ENCODE data around the gene SHISAL1.

The SHISAL1 gene

DNA sequence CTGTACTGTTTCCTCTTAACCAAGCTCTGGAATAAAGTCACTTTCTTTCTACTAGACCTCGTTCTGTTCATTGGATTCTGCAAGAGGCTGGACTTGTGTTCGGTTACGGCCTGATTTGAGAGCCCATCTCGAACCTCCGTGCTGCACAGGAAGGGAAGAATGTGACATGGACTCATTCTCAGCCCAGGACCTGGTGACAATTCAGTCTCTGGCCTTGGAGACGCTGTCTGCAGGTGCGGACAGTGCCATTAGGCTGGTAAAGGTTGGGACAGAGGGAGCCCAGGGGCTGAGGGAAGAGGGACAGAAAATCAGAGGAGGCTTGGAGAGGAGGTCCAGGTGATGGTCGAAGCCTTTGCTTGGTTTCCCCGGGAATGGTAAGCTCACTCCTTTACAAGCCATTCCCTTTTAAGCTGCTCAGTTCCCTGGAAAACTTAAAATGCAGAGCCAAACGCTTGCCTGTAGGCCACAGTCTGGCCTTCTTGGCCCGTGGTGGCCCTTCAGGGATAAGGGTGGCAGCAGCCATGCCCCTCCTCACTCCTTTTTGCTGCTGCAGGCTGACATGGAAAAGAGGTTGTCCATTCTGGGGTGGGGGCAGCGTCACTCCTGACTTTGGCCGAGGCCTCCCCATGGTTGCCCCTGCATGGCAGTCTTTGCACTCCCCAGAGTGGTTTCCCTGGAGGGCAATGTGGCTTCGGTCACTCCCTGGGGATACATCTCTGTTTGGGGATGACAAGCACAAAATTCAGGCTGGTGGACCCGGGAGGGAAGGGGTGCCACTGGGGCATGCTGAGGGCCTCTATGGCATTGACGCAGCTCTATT lies 52.3 kb downstream of the SHISAL1 start:
- H3K36me3 ChIP-seq (ENCODE audit: insufficient read depth, low read length) = no peaks in the 10 kb centered on the region
- no peaks in the 10 kb centered on the region for H3K4me1 ChIP-seq (ENCODE audit: insufficient read depth, low read length)
- H3K9ac ChIP-seq (ENCODE audit: low read length) = no peak overlapping the region
- H3K27me3 ChIP-seq (ENCODE audit: control insufficient read depth in 1 of 2, insufficient read depth in 2 of 2, low read length in 2 of 2) = no peaks in the 10 kb centered on the region
- no peak overlapping the region for H3K4me3 ChIP-seq (ENCODE audit: low read depth in 1 of 2, low read length in 2 of 2)
- no peaks in the 10 kb centered on the region for H3K9me3 ChIP-seq (ENCODE audit: low read length)
- H3K27ac ChIP-seq (ENCODE audit: low read depth, low read length) = no peak overlapping the region

DNA sequence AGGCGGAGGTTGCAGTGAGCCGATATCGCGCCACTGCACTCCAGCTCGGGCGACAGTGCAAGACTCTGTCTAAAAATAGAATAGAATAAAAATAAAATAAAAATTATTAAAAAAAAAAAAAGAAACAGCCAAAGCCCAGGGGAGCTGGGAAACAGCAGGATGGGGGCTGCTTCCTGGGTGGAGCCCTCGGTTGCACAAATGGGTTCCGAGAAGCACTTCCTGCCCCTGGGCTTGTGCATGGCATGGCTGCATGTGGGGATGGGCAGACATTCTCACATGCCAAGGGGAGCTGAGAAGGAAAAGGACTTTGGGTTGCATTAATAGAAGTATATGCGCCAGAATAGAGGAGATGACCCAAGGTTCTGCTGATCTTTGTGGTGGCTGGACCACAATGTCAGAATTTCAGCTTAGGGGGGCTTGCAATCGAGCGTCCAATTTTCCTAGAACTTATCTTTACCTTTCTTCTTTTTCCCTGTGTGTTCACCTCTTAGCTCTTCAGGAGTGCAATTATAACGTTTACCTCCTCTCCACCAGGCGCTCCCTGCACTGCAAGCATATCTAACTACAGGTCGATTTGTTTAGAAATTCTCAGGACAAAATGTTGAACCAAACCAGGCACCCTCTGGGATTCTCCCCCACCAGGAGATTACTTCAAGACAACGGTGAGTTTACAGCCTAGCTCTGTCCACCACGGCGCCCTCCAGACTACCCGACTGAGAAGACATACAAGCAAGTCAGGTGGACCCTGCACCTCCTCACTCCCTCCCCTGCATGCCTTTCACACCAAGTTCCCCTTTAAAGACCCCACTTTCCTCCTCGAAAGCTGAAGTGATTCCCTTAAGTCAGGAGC lies 53.2 kb downstream of the SHISAL1 start:
- H3K36me3 ChIP-seq (ENCODE audit: insufficient read depth, low read length) = no peaks in the 10 kb centered on the region
- H3K27me3 ChIP-seq (ENCODE audit: control insufficient read depth in 1 of 2, insufficient read depth in 2 of 2, low read length in 2 of 2) = no peaks in the 10 kb centered on the region
- no peaks in the 10 kb centered on the region for H3K9me3 ChIP-seq (ENCODE audit: low read length)
- H3K9ac ChIP-seq (ENCODE audit: low read length) = no peak overlapping the region
- no peak overlapping the region for H3K4me3 ChIP-seq (ENCODE audit: low read depth in 1 of 2, low read length in 2 of 2)
- H3K4me1 ChIP-seq (ENCODE audit: insufficient read depth, low read length) = no peaks in the 10 kb centered on the region
- H3K27ac ChIP-seq (ENCODE audit: low read depth, low read length) = no peak overlapping the region

DNA sequence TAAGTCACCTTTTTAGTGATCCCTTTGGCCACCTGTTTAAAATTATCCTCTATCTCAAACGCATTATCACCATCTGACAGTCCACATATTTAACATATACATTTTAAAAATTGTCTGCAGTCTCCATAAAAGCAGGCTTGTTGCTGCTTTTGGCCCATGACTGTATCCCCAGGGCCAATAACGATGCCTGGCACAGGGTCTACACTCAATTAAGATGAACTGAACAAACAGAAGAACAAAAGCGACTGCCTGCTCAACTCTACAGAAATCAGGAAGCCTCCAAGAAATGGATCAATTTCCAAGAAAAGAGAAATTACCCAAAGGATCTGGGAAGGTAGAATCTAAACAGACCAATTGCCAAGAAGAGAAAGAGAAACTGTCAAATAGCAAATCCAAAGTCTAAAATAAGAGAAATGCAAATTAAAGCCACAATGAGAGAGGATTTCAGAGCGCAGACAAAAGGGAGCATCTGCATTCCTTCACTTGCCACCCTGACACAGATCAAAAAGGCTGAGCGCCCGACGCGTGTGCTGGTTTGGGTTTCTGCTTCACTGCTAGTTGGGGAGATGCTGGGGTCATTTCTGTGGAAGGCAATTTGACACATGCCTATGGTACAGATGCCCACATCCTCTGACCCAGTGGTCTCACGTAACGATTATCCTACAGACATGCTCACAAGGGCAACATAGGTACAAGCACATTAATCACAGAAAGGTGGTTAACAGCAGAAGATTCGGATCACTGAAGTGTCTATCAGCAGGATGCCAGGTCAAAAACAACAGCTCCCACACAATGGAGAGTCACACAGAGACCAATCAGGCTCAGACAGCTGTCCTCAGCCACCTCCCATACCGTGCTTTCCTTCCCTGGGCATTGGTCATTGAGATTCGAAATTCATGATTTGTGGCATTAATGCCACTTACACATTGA lies 55.9 kb downstream of the SHISAL1 start:
- no peak overlapping the region for H3K9ac ChIP-seq (ENCODE audit: low read length)
- no peaks in the 10 kb centered on the region for H3K36me3 ChIP-seq (ENCODE audit: insufficient read depth, low read length)
- no peaks in the 10 kb centered on the region for H3K27me3 ChIP-seq (ENCODE audit: control insufficient read depth in 1 of 2, insufficient read depth in 2 of 2, low read length in 2 of 2)
- H3K4me3 ChIP-seq (ENCODE audit: low read depth in 1 of 2, low read length in 2 of 2) = no peak overlapping the region
- H3K4me1 ChIP-seq (ENCODE audit: insufficient read depth, low read length) = no peaks in the 10 kb centered on the region
- no peak overlapping the region for H3K27ac ChIP-seq (ENCODE audit: low read depth, low read length)
- no peaks in the 10 kb centered on the region for H3K9me3 ChIP-seq (ENCODE audit: low read length)

DNA sequence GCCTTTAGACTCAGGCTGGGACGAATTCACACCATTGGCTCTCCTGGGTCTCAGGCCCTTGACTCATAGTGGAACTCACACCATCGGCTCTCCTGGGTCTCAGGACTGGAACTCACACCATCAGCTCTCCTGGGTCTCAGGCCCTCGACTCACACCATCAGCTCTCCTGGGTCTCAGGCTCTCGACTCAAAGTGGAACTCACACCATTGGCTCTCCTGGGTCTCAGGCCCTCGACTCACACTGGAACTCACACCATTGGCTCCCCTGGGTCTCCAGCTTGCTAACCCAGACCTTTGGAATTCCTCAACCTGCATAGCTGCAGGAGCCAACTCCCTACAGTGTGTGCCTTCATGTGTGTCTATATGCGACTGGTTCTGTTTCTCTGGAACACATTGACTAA lies 56.7 kb downstream of the SHISAL1 start:
- no peaks in the 10 kb centered on the region for H3K36me3 ChIP-seq (ENCODE audit: insufficient read depth, low read length)
- no peaks in the 10 kb centered on the region for H3K4me1 ChIP-seq (ENCODE audit: insufficient read depth, low read length)
- no peak overlapping the region for H3K9ac ChIP-seq (ENCODE audit: low read length)
- no peak overlapping the region for H3K4me3 ChIP-seq (ENCODE audit: low read depth in 1 of 2, low read length in 2 of 2)
- H3K27ac ChIP-seq (ENCODE audit: low read depth, low read length) = no peak overlapping the region
- no peaks in the 10 kb centered on the region for H3K9me3 ChIP-seq (ENCODE audit: low read length)
- no peaks in the 10 kb centered on the region for H3K27me3 ChIP-seq (ENCODE audit: control insufficient read depth in 1 of 2, insufficient read depth in 2 of 2, low read length in 2 of 2)

DNA sequence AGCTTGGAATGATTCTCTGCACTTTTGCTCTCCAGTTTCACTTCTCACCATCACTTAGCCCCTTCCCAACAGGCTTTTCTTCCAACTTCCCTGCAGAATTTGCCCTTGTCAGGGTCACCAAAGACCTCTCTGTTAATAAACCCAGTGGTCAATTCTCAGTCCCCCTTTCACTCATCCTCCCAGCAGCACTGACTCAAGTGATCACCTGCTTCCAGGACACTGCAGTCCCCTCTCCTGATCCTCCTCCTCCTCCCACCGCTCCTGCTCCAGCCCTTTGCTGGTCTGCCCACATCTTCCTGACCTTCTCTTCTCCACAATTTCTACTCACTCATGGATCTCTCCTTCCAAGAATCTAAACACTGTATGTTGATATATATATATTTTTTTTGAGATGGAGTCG lies 57.9 kb downstream of the SHISAL1 start:
- Histone ChIP-seq H3K9ac (ENCODE audit: low read length) (no peak overlapping the region), H3K36me3 (ENCODE audit: insufficient read depth, low read length) (no peaks in the 10 kb centered on the region), H3K27me3 (ENCODE audit: control insufficient read depth in 1 of 2, insufficient read depth in 2 of 2, low read length in 2 of 2) (no peaks in the 10 kb centered on the region), H3K4me3 (ENCODE audit: low read depth in 1 of 2, low read length in 2 of 2) (no peak overlapping the region), H3K4me1 (ENCODE audit: insufficient read depth, low read length) (no peaks in the 10 kb centered on the region), H3K9me3 (ENCODE audit: low read length) (no peaks in the 10 kb centered on the region), H3K27ac (ENCODE audit: low read depth, low read length) (no peak overlapping the region)

DNA sequence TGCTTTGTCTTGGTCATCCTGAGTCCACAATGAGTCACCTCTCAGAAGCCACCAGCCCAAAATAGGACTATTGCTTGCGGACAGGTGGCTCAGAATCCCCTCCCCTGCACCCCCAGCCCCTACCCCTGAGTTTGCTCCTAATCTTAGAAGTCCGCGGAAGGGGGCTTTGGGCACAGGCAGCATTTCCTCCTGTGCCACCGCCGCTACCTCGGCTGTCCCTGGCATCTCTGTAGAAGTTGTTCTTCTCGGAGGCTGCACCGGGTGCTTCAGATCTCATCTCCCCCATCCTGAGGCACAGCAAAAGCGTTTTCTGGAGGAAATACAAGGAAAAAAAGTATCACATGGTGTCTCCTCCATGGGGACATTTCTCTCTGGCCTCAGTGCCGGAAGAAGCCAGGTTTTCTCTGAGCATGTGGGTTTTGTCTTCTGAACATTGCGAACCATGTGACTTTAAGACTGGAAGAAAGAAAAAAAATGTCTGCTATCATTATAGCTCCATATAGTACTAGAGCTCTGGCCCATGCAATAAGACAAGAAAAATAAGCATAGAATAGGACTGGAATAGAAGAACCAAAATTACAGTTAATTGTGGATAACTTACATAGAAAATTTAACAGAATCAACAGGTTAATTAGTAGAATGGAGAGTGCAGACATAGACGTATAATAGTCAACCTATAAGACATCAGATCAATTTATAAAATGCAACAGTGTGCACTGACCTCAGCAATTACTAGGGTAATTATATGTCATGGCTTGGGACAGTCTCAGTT lies 63.2 kb downstream of the SHISAL1 start:
- Histone ChIP-seq H3K4me1 (ENCODE audit: insufficient read depth, low read length) (no peaks in the 10 kb centered on the region), H3K4me3 (ENCODE audit: low read depth in 1 of 2, low read length in 2 of 2) (no peak overlapping the region), H3K9me3 (ENCODE audit: low read length) (no peaks in the 10 kb centered on the region), H3K27me3 (ENCODE audit: control insufficient read depth in 1 of 2, insufficient read depth in 2 of 2, low read length in 2 of 2) (no peaks in the 10 kb centered on the region), H3K36me3 (ENCODE audit: insufficient read depth, low read length) (no peaks in the 10 kb centered on the region), H3K9ac (ENCODE audit: low read length) (no peak overlapping the region), H3K27ac (ENCODE audit: low read depth, low read length) (no peak overlapping the region)

DNA sequence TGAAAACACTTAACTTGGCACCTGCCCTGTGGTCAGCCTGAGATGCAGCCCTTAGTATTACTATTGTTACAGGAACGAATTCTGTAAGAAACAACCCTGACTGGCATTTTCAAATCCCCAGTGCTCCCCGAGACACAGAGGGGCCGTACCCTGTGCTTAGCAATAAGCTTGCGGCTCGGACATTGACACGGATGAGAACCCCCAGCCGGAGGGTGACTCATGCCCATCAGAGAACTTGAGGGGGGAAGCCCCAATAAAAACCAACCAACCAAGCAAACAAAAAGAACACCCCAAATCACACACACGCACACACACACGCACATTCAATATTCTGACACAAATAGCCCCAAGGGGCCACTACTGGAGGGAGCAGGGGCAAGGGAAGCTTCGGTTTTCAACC lies 63.8 kb downstream of the SHISAL1 start:
- Histone ChIP-seq H3K27me3 (ENCODE audit: control insufficient read depth in 1 of 2, insufficient read depth in 2 of 2, low read length in 2 of 2) (no peaks in the 10 kb centered on the region), H3K9me3 (ENCODE audit: low read length) (no peaks in the 10 kb centered on the region)

DNA sequence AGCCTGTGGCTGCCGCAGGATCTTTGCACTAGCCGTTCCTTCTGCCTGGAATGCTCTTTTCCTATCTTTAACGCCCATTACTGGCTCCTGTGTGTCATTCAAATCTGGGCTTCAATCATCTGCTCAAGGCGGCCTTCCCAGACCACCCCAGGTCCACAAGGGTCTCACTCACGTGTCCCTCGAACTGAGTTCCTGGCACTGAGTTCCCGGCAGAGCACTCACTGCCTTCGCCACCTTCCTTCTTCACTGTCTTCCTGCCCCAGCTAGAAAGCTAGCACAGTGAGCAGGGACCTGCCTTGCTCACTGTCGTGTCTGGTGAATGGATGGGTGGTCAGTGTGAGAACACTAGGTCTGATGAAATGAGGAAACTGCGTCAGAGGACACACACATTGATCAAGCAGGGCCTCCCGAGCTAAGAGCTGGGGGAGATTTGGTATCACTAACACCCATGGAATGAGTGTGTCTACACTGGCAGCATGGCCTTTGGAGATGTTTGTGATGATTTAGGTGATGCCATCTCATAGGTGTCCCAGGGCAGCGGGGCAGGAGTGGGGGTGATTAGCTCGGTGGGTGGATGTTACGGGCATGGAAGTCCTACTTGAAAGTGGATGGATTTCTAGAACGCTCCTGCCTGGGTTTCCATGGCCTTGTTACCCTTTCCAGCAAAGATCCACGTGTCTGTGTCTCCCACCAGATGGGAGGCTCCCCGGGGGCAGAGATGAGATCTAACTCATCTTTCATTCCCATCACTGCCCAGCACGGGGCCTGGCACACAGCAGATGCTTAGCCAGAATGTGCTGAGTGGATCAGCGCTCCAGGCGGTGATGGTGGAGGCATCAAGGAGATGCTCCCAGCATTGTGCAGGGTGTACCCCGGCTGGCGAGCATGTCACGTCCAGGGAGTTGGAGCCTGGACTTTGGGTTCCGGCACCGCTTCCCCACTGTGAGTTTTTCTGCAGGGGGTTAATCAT lies 64.5 kb downstream of the SHISAL1 start:
- no peaks in the 10 kb centered on the region for H3K36me3 ChIP-seq (ENCODE audit: insufficient read depth, low read length)
- no peak overlapping the region for H3K9ac ChIP-seq (ENCODE audit: low read length)
- no peaks in the 10 kb centered on the region for H3K27me3 ChIP-seq (ENCODE audit: control insufficient read depth in 1 of 2, insufficient read depth in 2 of 2, low read length in 2 of 2)
- H3K9me3 ChIP-seq (ENCODE audit: low read length) = no peaks in the 10 kb centered on the region
- H3K4me3 ChIP-seq (ENCODE audit: low read depth in 1 of 2, low read length in 2 of 2) = no peak overlapping the region
- H3K4me1 ChIP-seq (ENCODE audit: insufficient read depth, low read length) = no peaks in the 10 kb centered on the region
- H3K27ac ChIP-seq (ENCODE audit: low read depth, low read length) = no peak overlapping the region

More for the DNA sequence above, 63.8 kb downstream of the SHISAL1 start:
- Histone ChIP-seq H3K27ac (ENCODE audit: low read depth, low read length) (no peak overlapping the region), H3K4me1 (ENCODE audit: insufficient read depth, low read length) (no peaks in the 10 kb centered on the region), H3K4me3 (ENCODE audit: low read depth in 1 of 2, low read length in 2 of 2) (no peak overlapping the region), H3K36me3 (ENCODE audit: insufficient read depth, low read length) (no peaks in the 10 kb centered on the region), H3K9ac (ENCODE audit: low read length) (no peak overlapping the region)

DNA sequence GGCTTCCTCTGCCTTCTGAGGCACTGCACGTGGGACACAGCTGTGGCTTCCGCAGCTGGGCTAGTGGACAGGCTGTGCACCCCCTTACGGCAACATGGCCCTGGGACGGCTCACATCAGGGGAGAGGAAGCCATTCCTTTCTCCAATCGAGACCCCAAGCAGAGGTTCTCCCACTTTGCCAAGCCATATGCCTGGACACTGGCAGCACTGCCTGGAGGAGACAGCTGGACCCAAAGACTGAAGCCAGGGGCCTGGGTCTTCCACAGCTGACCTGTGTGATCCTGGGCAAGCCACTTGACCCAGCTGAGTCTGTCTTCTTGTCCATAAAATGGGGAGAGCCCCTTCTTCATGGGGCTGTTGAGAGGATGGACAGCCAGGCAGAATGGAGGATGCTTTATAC lies 65.4 kb downstream of the SHISAL1 start:
- no peak overlapping the region for H3K27ac ChIP-seq (ENCODE audit: low read depth, low read length)
- no peak overlapping the region for H3K4me3 ChIP-seq (ENCODE audit: low read depth in 1 of 2, low read length in 2 of 2)
- H3K9ac ChIP-seq (ENCODE audit: low read length) = no peak overlapping the region
- H3K36me3 ChIP-seq (ENCODE audit: insufficient read depth, low read length) = no peaks in the 10 kb centered on the region
- no peaks in the 10 kb centered on the region for H3K27me3 ChIP-seq (ENCODE audit: control insufficient read depth in 1 of 2, insufficient read depth in 2 of 2, low read length in 2 of 2)
- no peaks in the 10 kb centered on the region for H3K4me1 ChIP-seq (ENCODE audit: insufficient read depth, low read length)
- H3K9me3 ChIP-seq (ENCODE audit: low read length) = no peaks in the 10 kb centered on the region
